Neural crest cell (in vitro differentiated cells): Measurements from ENCODE around the gene PHTF2. TPM values are rescaled to one million over a fixed set of nuclear protein-coding genes. Genes with fewer than 3 reads are reported as not detected.
"Not testable (repeated sequence)": the region's sequence is repeated elsewhere in the genome, so short reads cannot be mapped to it uniquely, and the experiment has no call there.

ENCODE experiments used
- DNase-seq: peaks from one replicate; pipeline ENCODE4 v3.0.0; 2021; ENCODE audit warnings: low read depth, mixed read lengths, low spot score
- H3K27ac Mint-ChIP-seq: one replicate; pipeline ENCODE4 v1.8.0; 2021; ENCODE audit warnings: mild to moderate bottlenecking, mixed read lengths; ENCODE audit not compliant: unreplicated experiment
- H3K27me3 Mint-ChIP-seq: 2 replicates; pipeline ENCODE4 v1.8.0; 2021; ENCODE audit warnings: low read depth, mild to moderate bottlenecking, mixed read lengths
- H3K36me3 Mint-ChIP-seq: 2 replicates; pipeline ENCODE4 v1.8.0; 2021; ENCODE audit warnings: low read depth, mild to moderate bottlenecking, mixed read lengths
- H3K4me1 Mint-ChIP-seq: 2 replicates; pipeline ENCODE4 v1.8.0; 2021; ENCODE audit warnings: mixed read lengths
- H3K4me3 Mint-ChIP-seq: one replicate; pipeline ENCODE4 v1.8.0; 2021; ENCODE audit warnings: mild to moderate bottlenecking, mixed read lengths
- H3K9me3 Mint-ChIP-seq: 2 replicates; pipeline ENCODE4 v1.8.0; 2021; ENCODE audit warnings: mixed read lengths
- total RNA-seq: library from RNA; stranded (reverse); gene quantifications from 2 replicates; pipeline ENCODE4 v1.2.1, GENCODE V29; 2021
- TF ChIP-seq, protein P1 (sequence below): fragments of 200-600 bp; sonication (generic); conservative IDR thresholded peaks from 2 replicates; pipeline ENCODE4 v1.5.0; 2021; ENCODE audit warnings: antibody characterized with exemption, mild to moderate bottlenecking

The PHTF2 gene
- total RNA-seq, 1 donor from 2014 or later: 19.8 TPM

DNA sequence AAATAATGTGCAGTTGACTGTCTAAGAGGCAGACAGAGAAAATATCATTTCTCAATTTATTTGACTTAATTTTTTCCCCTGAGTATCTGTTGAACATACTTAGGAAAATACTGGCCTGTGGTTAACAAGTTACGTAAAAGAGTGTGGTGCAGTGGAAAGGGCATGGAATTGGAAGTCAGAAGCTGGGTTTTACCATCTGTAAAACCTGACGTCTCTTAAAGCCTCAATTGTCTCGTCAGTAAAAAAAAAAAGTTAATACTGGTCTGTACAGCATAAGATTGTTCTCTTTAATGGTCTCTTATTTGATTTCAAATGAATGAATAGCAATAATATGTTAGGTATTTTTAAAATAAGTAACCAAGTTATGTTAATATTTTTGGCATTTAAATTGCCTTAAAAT lies 67.8 kb downstream of the PHTF2 start:
- Mint-ChIP-seq H3K36me3 (peaks cover 10% of the 10 kb centered on the region), H3K27me3 (no peaks in the 10 kb centered on the region), H3K27ac (no peak overlapping the region), H3K4me1 (peaks cover 4% of the 10 kb centered on the region), H3K4me3 (no peak overlapping the region), H3K9me3 (peaks cover 9% of the 10 kb centered on the region)
- TF ChIP-seq, protein P1, sequence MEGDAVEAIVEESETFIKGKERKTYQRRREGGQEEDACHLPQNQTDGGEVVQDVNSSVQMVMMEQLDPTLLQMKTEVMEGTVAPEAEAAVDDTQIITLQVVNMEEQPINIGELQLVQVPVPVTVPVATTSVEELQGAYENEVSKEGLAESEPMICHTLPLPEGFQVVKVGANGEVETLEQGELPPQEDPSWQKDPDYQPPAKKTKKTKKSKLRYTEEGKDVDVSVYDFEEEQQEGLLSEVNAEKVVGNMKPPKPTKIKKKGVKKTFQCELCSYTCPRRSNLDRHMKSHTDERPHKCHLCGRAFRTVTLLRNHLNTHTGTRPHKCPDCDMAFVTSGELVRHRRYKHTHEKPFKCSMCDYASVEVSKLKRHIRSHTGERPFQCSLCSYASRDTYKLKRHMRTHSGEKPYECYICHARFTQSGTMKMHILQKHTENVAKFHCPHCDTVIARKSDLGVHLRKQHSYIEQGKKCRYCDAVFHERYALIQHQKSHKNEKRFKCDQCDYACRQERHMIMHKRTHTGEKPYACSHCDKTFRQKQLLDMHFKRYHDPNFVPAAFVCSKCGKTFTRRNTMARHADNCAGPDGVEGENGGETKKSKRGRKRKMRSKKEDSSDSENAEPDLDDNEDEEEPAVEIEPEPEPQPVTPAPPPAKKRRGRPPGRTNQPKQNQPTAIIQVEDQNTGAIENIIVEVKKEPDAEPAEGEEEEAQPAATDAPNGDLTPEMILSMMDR: no peak
- no peak for DNase-seq

DNA sequence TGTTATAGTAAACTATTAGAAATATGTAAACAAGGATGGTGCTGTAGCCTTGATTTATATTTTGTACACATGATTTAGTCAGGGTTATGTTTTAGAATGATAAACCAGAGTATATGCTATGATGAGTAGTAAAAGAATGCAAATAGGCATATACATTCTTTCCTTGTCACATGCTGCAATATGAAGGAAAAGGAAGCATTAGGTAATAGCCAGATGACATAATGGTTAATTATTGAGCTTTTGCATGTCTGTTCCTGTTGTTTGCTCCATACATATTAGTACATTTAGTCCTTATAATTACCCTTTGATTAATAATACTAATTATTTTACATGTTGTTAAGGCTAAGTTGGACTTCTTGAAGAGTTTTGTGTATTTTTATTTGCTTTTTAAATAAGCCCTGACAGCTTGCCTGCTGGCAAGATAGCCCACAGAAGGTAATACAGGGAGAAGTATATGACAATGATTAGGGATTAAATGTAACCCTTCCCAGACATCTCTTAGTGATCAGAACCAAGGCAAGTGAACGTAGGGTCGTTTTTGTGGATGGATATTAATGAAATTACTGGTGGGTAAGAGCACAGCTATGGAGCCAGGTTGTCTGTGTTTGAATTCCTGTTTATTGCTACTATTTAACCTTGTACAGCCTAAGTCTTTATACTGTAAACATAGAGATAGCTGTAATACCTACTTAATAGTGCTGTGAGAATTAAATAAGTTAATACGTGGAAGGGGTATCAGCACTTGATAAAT lies 68.4 kb downstream of the PHTF2 start:
- H3K27ac Mint-ChIP-seq: no peak overlapping the region
- H3K27me3 Mint-ChIP-seq: no peaks in the 10 kb centered on the region
- H3K4me3 Mint-ChIP-seq: no peak overlapping the region
- DNase-seq: no peak
- peaks cover 9% of the 10 kb centered on the region for H3K9me3 Mint-ChIP-seq
- TF ChIP-seq, protein P1: no peak
- H3K4me1 Mint-ChIP-seq: peaks cover 4% of the 10 kb centered on the region
- peaks cover 12% of the 10 kb centered on the region for H3K36me3 Mint-ChIP-seq

DNA sequence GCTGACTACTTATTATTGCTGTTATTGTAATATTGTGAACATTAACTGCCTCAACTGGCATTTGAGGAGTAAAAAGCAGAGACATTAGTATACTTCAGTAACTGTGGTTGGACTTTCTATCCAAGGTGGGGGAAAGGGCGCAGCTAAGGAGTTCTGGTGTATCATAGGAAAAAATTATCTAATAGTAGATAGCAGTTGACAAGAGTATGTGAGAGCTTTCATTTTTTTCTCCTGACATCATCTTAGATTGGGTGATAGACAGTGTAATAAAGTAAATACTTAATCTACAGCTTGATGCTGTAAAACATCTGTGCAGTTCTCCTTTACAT lies 68.9 kb downstream of the PHTF2 start:
- Mint-ChIP-seq H3K36me3 (peaks cover 17% of the 10 kb centered on the region), H3K4me1 (peaks cover 4% of the 10 kb centered on the region), H3K4me3 (no peak overlapping the region)

DNA sequence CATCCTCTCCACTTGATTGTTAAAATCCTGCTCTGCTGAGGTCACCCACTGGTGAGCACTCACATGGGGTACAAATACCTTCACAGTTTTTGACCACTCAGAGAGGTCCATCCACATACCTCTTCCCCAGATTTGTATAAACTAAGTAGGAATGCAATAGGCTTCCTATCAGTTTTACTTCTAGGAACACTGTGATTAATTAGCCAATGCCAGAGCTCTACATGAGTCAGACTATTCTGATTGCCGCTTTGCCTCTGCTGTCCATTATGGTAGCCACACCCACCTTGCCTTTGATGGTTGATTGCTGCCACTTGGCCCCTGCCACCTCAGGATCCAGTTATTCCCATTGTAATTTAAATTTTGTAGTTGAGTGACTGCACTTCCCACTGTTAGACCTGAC lies 73.7 kb downstream of the PHTF2 start:
- Mint-ChIP-seq H3K9me3 (peaks cover 12% of the 10 kb centered on the region), H3K36me3 (peaks cover 23% of the 10 kb centered on the region)
- not testable (repeated sequence) for H3K27ac Mint-ChIP-seq, H3K4me3 Mint-ChIP-seq, DNase-seq, H3K4me1 Mint-ChIP-seq, H3K27me3 Mint-ChIP-seq

More for the DNA sequence above, 68.9 kb downstream of the PHTF2 start:
- Mint-ChIP-seq H3K27ac (no peak overlapping the region), H3K9me3 (peaks cover 11% of the 10 kb centered on the region), H3K27me3 (no peaks in the 10 kb centered on the region)
- TF ChIP-seq, protein P1: no peak
- no peak for DNase-seq

DNA sequence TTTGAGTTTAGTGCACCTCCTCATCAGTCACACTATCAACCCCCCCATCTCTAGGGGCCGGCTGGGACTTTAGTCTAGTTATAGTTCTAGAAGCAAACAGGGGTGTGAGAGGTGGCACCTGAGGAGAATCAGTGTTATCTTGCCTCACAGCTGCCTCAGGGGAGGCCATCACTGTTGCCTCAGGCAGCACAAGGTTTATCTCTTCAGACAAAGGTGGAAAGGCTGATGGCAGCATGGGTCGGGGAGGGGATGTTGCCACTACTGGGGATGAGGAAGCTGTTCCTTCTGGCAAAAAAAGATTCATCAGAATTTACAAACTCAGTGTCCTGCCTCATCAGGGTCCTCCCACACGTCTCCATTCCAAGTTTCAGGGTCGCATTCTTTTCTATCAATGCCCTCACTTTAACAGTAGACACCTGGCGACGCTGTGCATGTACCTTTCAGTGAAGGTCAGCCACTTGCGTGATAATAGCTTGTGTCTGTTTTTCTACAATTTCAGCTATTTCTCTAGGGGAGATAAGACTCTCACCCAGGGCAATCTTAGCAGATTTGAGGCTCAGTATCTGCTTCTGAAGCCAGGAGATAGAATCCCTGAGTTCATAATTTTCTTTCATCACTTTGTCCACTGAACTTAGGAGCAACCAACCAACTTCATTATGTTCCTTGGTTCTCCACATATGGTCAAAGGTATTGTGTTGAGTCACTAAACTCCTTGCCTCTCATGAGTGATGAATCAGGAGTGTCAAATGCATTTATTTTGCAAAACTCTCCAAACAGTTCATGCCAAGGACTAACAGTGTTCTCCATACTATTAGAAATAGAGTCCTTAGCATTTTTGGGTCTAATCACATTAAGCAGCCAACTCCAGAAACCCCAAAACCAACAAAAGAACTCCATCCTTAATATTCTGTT lies 75.1 kb downstream of the PHTF2 start:
- not testable (repeated sequence) for DNase-seq, H3K27me3 Mint-ChIP-seq, H3K27ac Mint-ChIP-seq

DNA sequence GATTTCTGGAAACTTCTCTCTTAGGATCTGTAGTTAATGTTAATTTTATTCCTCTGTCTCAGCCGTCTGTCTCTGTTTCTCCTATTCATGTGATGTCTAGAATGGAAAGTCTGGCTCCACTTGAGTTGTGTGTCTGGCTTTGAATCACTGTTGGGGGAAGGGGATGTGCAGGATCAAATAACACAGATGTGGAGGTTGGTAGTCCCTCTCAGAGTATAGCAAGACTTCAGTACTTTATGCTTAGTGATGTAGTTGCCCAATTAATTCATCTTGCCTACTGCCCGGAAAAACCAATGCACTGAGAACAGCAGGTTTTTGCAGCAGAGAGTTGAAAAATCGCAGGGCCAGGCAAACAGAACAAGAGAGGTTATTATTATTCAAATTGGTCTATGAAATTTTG lies 79.2 kb downstream of the PHTF2 start:
- TF ChIP-seq, protein P1: no peak
- Mint-ChIP-seq H3K4me3 (no peak overlapping the region), H3K27me3 (no peaks in the 10 kb centered on the region), H3K27ac (no peak overlapping the region), H3K36me3 (peaks cover 11% of the 10 kb centered on the region), H3K9me3 (peaks cover 3% of the 10 kb centered on the region), H3K4me1 (peaks cover 9% of the 10 kb centered on the region)
- no peak for DNase-seq

More for the DNA sequence above, 75.1 kb downstream of the PHTF2 start:
- not testable (repeated sequence) for H3K4me3 Mint-ChIP-seq, H3K4me1 Mint-ChIP-seq
- peaks cover 15% of the 10 kb centered on the region for H3K9me3 Mint-ChIP-seq
- H3K36me3 Mint-ChIP-seq: peaks cover 25% of the 10 kb centered on the region
